GM19455 (cell line): ENCODE measurements around the gene SMIM11.
"Not testable (repeated sequence)": the region's sequence is repeated elsewhere in the genome, so short reads cannot be mapped to it uniquely, and the experiment has no call there.

ENCODE experiments used
- ATAC-seq: cut with Tn5 transposase; IDR thresholded peaks from one replicate; pipeline ENCODE4 v1.9.1; 2021; ENCODE audit not compliant: unreplicated experiment

SMIM11 gene

GRCh38 chr21:34354836-34355235 lies 20.5 kb upstream of the SMIM11 start:
- ATAC-seq = no peak

GRCh38 chr21:34355570-34355969 lies 19.7 kb upstream of the SMIM11 start:
- no peak for ATAC-seq

GRCh38 chr21:34357889-34358288 lies 17.4 kb upstream of the SMIM11 start:
- ATAC-seq = no peak

GRCh38 chr21:34358866-34359265 lies 16.4 kb upstream of the SMIM11 start:
- no peak for ATAC-seq

- ATAC-seq = no peak
Measured at GRCh38 chr21:34360488-34361241, 14.6 kb upstream of the SMIM11 start.

- no peak for ATAC-seq
Measured at GRCh38 chr21:34362136-34362444, 13.2 kb upstream of the SMIM11 start.

- ATAC-seq = no peak
Measured at GRCh38 chr21:34362670-34363069, 12.6 kb upstream of the SMIM11 start.

GRCh38 chr21:34363733-34364132 lies 11.6 kb upstream of the SMIM11 start, which contains the start of gene KCNE2:
Gene KCNE2, plus strand, starts transcription at chr21:34364006. Its CDS starts 6,473 bp downstream, at chr21:34370479.
- no peak for ATAC-seq

- ATAC-seq = no peak
Measured at GRCh38 chr21:34364921-34365320, 10.4 kb upstream of the SMIM11 start.

- ATAC-seq = no peak
Measured at GRCh38 chr21:34365809-34366208, 9.5 kb upstream of the SMIM11 start.

- ATAC-seq = no peak
Measured at GRCh38 chr21:34367320-34367935, 7.9 kb upstream of the SMIM11 start.

GRCh38 chr21:34369741-34370140 lies 5.6 kb upstream of the SMIM11 start:
- no peak for ATAC-seq

GRCh38 chr21:34372321-34372720 lies 3.0 kb upstream of the SMIM11 start:
- no peak for ATAC-seq

- not testable (repeated sequence) for ATAC-seq
Measured at GRCh38 chr21:34374462-34374861, 845 bp upstream of the SMIM11 start.

GRCh38 chr21:34375619-34375972 lies 289 bp downstream of the SMIM11 start:
- ATAC-seq = peak; percentile 63

- ATAC-seq = not testable (repeated sequence)
Measured at GRCh38 chr21:34383138-34383537, 7.8 kb downstream of the SMIM11 start.

GRCh38 chr21:34383724-34384415 lies 8.6 kb downstream of the SMIM11 start:
- peak; percentile 91 for ATAC-seq

GRCh38 chr21:34400522-34400921 lies 25.2 kb downstream of the SMIM11 start:
- ATAC-seq = not testable (repeated sequence)

- not testable (repeated sequence) for ATAC-seq
Measured at GRCh38 chr21:34404742-34405141, 29.4 kb downstream of the SMIM11 start.

- not testable (repeated sequence) for ATAC-seq
Measured at GRCh38 chr21:34405686-34406085, 30.4 kb downstream of the SMIM11 start.

- ATAC-seq = not testable (repeated sequence)
Measured at GRCh38 chr21:34406102-34406501, 30.8 kb downstream of the SMIM11 start.

- not testable (repeated sequence) for ATAC-seq
Measured at GRCh38 chr21:34406676-34407075, 31.4 kb downstream of the SMIM11 start.
